HG03565 (cell line): ENCODE measurements around the gene IFT43.
A peak's percentile ranks its signal among the peaks of the same experiment; 100 is the strongest.

Experiments used
- ATAC-seq: cut with Tn5 transposase; IDR thresholded peaks from one replicate; pipeline ENCODE4 v1.9.1; 2021; ENCODE audit warnings: mild to moderate bottlenecking, moderate library complexity; ENCODE audit not compliant: unreplicated experiment

IFT43 gene

GRCh38 chr14:75979648-75980565 lies 5.7 kb upstream of the IFT43 start:
- ATAC-seq: no peak

GRCh38 chr14:75980856-75981255 lies 4.7 kb upstream of the IFT43 start:
- ATAC-seq: no peak

- ATAC-seq: peak; percentile 36
These were observed 3.9 kb upstream of the IFT43 start, which contains the start of gene TGFB3 for GRCh38 chr14:75981426-75982265. TSS of gene TGFB3 (minus strand) at chr14:75981995. CDS start at chr14:75980893, 1,102 bp downstream.

GRCh38 chr14:75982266-75983018 lies 3.1 kb upstream of the IFT43 start:
- no peak for ATAC-seq

GRCh38 chr14:75983019-75983358 lies 2.6 kb upstream of the IFT43 start:
- ATAC-seq: no peak

GRCh38 chr14:75984674-75985073 lies 889 bp upstream of the IFT43 start:
- ATAC-seq: no peak

- no peak for ATAC-seq
These were observed 839 bp downstream of the IFT43 start for GRCh38 chr14:75986439-75986765.

- ATAC-seq: no peak
These were observed 1.8 kb downstream of the IFT43 start for GRCh38 chr14:75987201-75987970.

GRCh38 chr14:75989134-75989533 lies 3.6 kb downstream of the IFT43 start:
- no peak for ATAC-seq

GRCh38 chr14:75990297-75990696 lies 4.7 kb downstream of the IFT43 start:
- no peak for ATAC-seq

- no peak for ATAC-seq
These were observed 6.2 kb downstream of the IFT43 start for GRCh38 chr14:75991753-75992152.

- ATAC-seq: no peak
These were observed 8.0 kb downstream of the IFT43 start for GRCh38 chr14:75993567-75994041.

- ATAC-seq: no peak
These were observed 9.9 kb downstream of the IFT43 start for GRCh38 chr14:75995372-75996041.

GRCh38 chr14:75996488-75996887 lies 10.9 kb downstream of the IFT43 start:
- no peak for ATAC-seq

- no peak for ATAC-seq
These were observed 14.1 kb downstream of the IFT43 start for GRCh38 chr14:75999511-76000190.

GRCh38 chr14:76002383-76002782 lies 16.8 kb downstream of the IFT43 start:
- ATAC-seq: no peak

GRCh38 chr14:76006253-76006652 lies 20.7 kb downstream of the IFT43 start:
- no peak for ATAC-seq

- no peak for ATAC-seq
These were observed 21.8 kb downstream of the IFT43 start for GRCh38 chr14:76007379-76007778.

- no peak for ATAC-seq
These were observed 22.3 kb downstream of the IFT43 start for GRCh38 chr14:76007852-76008251.
